K562 (cell line): ENCODE data around the gene NRSN2. TPM values are rescaled to one million over a fixed set of nuclear protein-coding genes. Genes with fewer than 3 reads are reported as not detected.

Experiments
- BHLHE40 ChIP-seq: IDR thresholded peaks from 2 replicates; pipeline ENCODE4 v1.6.1; 2011; ENCODE audit warnings: low read length, improper control_type of control experiment
- CBX3 ChIP-seq, 2 experiments: IDR thresholded peaks; 1 replicate in 1 of 2; 2 replicates in 1 of 2; pipeline ENCODE4 v1.6.1; 2012; ENCODE audit warnings: inconsistent platforms in 2 of 2, low read length in 2 of 2, borderline replicate concordance in 1 of 2, control low read depth in 1 of 2
- EGR1 ChIP-seq: fragments of 450-650 bp; conservative IDR thresholded peaks from 2 replicates; pipeline ENCODE4 v1.6.1; 2017; ENCODE audit warnings: mild to moderate bottlenecking
- ETV1 ChIP-seq: fragments of 450-650 bp; conservative IDR thresholded peaks from 2 replicates; pipeline ENCODE4 v1.6.1; 2016; ENCODE audit warnings: missing genetic modification characterization, control low read depth, low read depth, missing compliant biosample characterization
- EWSR1 ChIP-seq: fragments of 450-650 bp; IDR thresholded peaks from 2 replicates; pipeline ENCODE4 v1.6.1; 2018; ENCODE audit warnings: borderline replicate concordance, mild to moderate bottlenecking, low read depth, moderate library complexity; ENCODE audit not compliant: partially characterized antibody
- FOXP1 ChIP-seq: sonication (generic); formaldehyde crosslinking; IDR thresholded peaks from 2 replicates; pipeline ENCODE4 v1.8.0; 2022; ENCODE audit warnings: mild to moderate bottlenecking, missing genetic modification reagents
- HMG20A ChIP-seq: fragments of 450-650 bp; formaldehyde crosslinking; conservative IDR thresholded peaks from 2 replicates; pipeline ENCODE4 v1.4.0; 2020; ENCODE audit warnings: mild to moderate bottlenecking, mixed read lengths
- HNRNPL ChIP-seq: fragments of 200-400 bp; formaldehyde crosslinking; IDR thresholded peaks from 2 replicates; pipeline ENCODE4 v1.6.1; 2017; ENCODE audit warnings: low read depth, mild to moderate bottlenecking, low read length
- KLF10 ChIP-seq: fragments of 250-450 bp; sonication (Bioruptor Pico); IDR thresholded peaks from 2 replicates; pipeline ENCODE4 v1.6.1; 2021; ENCODE audit warnings: matching md5 sums
- MECOM ChIP-seq: fragments of 250-450 bp; sonication (Bioruptor Pico); IDR thresholded peaks from 2 replicates; pipeline ENCODE4 v1.8.0; 2022; ENCODE audit warnings: inconsistent platforms
- POLR2AphosphoS2 ChIP-seq: IDR thresholded peaks from 2 replicates; pipeline ENCODE4 v1.6.1; 2012; ENCODE audit warnings: low read length, improper control_type of control experiment
- PTTG1 ChIP-seq: fragments of 450-650 bp; IDR thresholded peaks from 2 replicates; pipeline ENCODE4 v1.6.1; 2016; ENCODE audit warnings: low read depth, mild to moderate bottlenecking, missing genetic modification characterization, missing compliant biosample characterization
- RAD51 ChIP-seq: fragments of 450-650 bp; IDR thresholded peaks from 2 replicates; pipeline ENCODE4 v1.7.1; 2016; ENCODE audit warnings: low read depth, mild to moderate bottlenecking, borderline replicate concordance
- RFX7 ChIP-seq: fragments of 250-450 bp; sonication (Bioruptor Pico); IDR thresholded peaks from 2 replicates; pipeline ENCODE4 v1.5.1; 2021; ENCODE audit warnings: mild to moderate bottlenecking
- SMARCC2 ChIP-seq: fragments of 450-650 bp; IDR thresholded peaks from 2 replicates; pipeline ENCODE4 v1.6.1; 2017; ENCODE audit warnings: antibody characterized with exemption, moderate library complexity, mild to moderate bottlenecking, low read depth
- TCF7 ChIP-seq: sonication (generic); IDR thresholded peaks from 2 replicates; pipeline ENCODE4 v1.6.1; 2016; ENCODE audit warnings: antibody characterized with exemption, borderline replicate concordance
- TCFL5 ChIP-seq: fragments of 250-450 bp; sonication (Bioruptor Pico); conservative IDR thresholded peaks from 2 replicates; pipeline ENCODE4 v1.6.1; 2021; ENCODE audit warnings: mild to moderate bottlenecking, moderate library complexity, matching md5 sums
- TFAP4 ChIP-seq: sonication (generic); formaldehyde crosslinking; IDR thresholded peaks from 2 replicates; pipeline ENCODE4 v1.8.0; 2022; ENCODE audit warnings: missing genetic modification reagents, mild to moderate bottlenecking, moderate library complexity, borderline replicate concordance
- ZBTB8A ChIP-seq: fragments of 450-650 bp; IDR thresholded peaks from 2 replicates; pipeline ENCODE4 v1.6.1; 2018; ENCODE audit warnings: mild to moderate bottlenecking, moderate library complexity; ENCODE audit not compliant: partially characterized antibody
- ZFP1 ChIP-seq: fragments of 450-650 bp; formaldehyde crosslinking; IDR thresholded peaks from 2 replicates; pipeline ENCODE4 v1.4.0; 2020; ENCODE audit warnings: mild to moderate bottlenecking, mixed read lengths
- ZFP36 ChIP-seq: fragments of 150-350 bp; IDR thresholded peaks from 2 replicates; pipeline ENCODE4 v1.6.1; 2018; ENCODE audit warnings: low read length, low read depth; ENCODE audit not compliant: partially characterized antibody
- ZKSCAN8 ChIP-seq: fragments of 200-800 bp; sonication (Bioruptor generic); IDR thresholded peaks from 2 replicates; pipeline ENCODE4 v1.6.1; 2016; ENCODE audit warnings: missing genetic modification characterization, missing compliant biosample characterization
- ZNF217 ChIP-seq: sonication (generic); formaldehyde crosslinking; IDR thresholded peaks from 2 replicates; pipeline ENCODE4 v1.8.0; 2022; ENCODE audit warnings: mild to moderate bottlenecking, missing genetic modification reagents
- ZNF75A ChIP-seq: fragments of 450-650 bp; formaldehyde crosslinking; IDR thresholded peaks from 2 replicates; pipeline ENCODE4 v1.4.0; 2020; ENCODE audit warnings: mild to moderate bottlenecking
- polyA plus RNA-seq, 8 experiments: library from polyadenylated mRNA; depleted of rRNA in 4 of 8; stranded (reverse) in 5 of 8; unstranded in 3 of 8; fragments of >200 nt; fragmentation: Nextera tagmentation in 2 of 8; fragmentation: Illumina TruSeq in 1 of 8; extraction: Ambion mirVana in 2 of 8; extraction: Trizol in 1 of 8; gene quantifications; 2 replicates each; pipeline versions ENCODE4 v1.2.1 to v1.2.3, GENCODE V29; 2011 to 2014; ENCODE audit warnings: inconsistent platforms in 1 of 8, missing spikeins in 1 of 8
- total RNA-seq, 7 experiments: library from RNA; depleted of rRNA in 6 of 7; stranded (reverse); fragments of >200 nt in 6 of 7; fragmentation: Illumina TruSeq in 2 of 7; extraction: Trizol in 2 of 7; gene quantifications; 2 replicates each; pipeline versions ENCODE4 v1.2.1 to v1.2.3, GENCODE V29; 2011 to 2021; ENCODE audit warnings: low replicate concordance in 1 of 7
- TF ChIP-seq, protein P1 (sequence below): fragments of 450-650 bp; IDR thresholded peaks from 2 replicates; pipeline ENCODE4 v1.6.1; 2016
- TF ChIP-seq, protein P2 (sequence below): sonication (generic); formaldehyde crosslinking; IDR thresholded peaks from 2 replicates; pipeline ENCODE4 v1.8.0; 2022; ENCODE audit warnings: missing genetic modification reagents, mild to moderate bottlenecking, borderline replicate concordance

NRSN2 gene
- total and polyA plus RNA-seq, 9 of the 15 experiments (the other 6 are each of a cell fraction or from before 2014, with no cell fraction given): 7.5 to 29.7 (median 11.1) TPM

DNA sequence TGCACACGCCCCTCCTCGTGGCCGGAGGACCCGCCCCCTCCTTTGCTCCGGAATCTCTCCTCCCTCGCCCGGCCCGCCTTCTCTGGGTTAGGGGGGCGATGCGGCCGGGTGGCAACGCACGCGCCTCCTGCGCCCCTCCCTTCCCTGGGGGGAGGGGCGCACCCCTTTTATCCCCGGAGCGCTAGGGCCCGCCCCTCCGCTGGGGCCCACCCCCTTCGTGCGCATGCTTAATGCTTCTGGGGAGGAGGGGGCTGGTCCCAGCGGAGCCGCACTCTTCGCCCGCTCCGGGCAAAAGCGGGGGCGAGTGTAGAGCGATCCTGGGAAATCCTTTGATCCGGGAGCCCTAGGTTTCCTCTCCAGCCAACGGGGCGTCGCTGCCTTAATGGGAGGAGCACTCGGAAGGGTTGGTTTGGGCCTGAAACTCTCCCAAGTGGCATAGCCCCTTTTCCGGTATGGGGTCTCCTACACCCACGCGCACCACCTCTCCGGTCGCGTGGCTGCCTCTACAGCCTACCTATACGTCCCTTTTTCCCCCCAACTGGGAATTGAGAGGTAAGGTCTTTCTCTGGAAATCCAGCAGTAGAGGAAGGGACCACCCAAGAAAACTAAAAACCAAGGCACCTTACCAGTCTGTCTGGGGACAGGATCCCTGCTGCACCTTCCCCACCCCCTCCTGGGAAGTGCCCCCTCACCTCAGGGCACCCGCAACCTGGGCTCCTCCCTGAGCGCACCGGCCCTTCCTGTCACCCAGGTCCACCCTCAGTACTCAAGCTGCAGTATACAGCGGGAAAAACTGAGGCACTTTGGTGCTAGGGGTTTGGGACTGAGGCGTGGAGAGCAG lies 19.5 kb upstream of the NRSN2 start (continued):
- TF ChIP-seq ZFP36 (no peak), MECOM (CRISPR knock-in tag) (no peak), ZNF75A (CRISPR knock-in tag) (no peak), ETV1 (tag) (no peak), RAD51 (no peak), TCF7 (0 out of 2 replicates have a peak, but pooled peaks have one; percentile 66), ZFP1 (no peak), KLF10 (no peak), PTTG1 (tag) (no peak), POLR2AphosphoS2 (peak; percentile 66; the same call in 1 of the 2 replicates), BHLHE40 (peak; percentile 67), RFX7 (CRISPR knock-in tag) (no peak), CBX3 (IDR thresholded peaks at IDR 0.05; ENCODE audit: borderline replicate concordance in 1 of 2, low read length in 2 of 2) (no peak), ZNF217 (CRISPR knock-in tag) (no peak), HMG20A (CRISPR knock-in tag) (no peak), FOXP1 (0 out of 2 replicates have a peak, but pooled peaks have one; percentile 18), TCFL5 (no peak), EWSR1 (no peak), ZBTB8A (no peak), EGR1 (peak; percentile 94), TFAP4 (CRISPR knock-in tag) (peak; percentile 69; the same call in 1 of the 2 replicates), ZKSCAN8 (CRISPR knock-in tag) (no peak), SMARCC2 (no peak), HNRNPL (0 out of 2 replicates have a peak, but pooled peaks have one; percentile 57)
- TF ChIP-seq, protein P1, sequence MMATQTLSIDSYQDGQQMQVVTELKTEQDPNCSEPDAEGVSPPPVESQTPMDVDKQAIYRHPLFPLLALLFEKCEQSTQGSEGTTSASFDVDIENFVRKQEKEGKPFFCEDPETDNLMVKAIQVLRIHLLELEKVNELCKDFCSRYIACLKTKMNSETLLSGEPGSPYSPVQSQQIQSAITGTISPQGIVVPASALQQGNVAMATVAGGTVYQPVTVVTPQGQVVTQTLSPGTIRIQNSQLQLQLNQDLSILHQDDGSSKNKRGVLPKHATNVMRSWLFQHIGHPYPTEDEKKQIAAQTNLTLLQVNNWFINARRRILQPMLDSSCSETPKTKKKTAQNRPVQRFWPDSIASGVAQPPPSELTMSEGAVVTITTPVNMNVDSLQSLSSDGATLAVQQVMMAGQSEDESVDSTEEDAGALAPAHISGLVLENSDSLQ: no peak
- TF ChIP-seq, protein P2, sequence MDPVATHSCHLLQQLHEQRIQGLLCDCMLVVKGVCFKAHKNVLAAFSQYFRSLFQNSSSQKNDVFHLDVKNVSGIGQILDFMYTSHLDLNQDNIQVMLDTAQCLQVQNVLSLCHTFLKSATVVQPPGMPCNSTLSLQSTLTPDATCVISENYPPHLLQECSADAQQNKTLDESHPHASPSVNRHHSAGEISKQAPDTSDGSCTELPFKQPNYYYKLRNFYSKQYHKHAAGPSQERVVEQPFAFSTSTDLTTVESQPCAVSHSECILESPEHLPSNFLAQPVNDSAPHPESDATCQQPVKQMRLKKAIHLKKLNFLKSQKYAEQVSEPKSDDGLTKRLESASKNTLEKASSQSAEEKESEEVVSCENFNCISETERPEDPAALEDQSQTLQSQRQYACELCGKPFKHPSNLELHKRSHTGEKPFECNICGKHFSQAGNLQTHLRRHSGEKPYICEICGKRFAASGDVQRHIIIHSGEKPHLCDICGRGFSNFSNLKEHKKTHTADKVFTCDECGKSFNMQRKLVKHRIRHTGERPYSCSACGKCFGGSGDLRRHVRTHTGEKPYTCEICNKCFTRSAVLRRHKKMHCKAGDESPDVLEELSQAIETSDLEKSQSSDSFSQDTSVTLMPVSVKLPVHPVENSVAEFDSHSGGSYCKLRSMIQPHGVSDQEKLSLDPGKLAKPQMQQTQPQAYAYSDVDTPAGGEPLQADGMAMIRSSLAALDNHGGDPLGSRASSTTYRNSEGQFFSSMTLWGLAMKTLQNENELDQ (CRISPR knock-in tag): no peak
